ENCODE results near the gene SLC43A2. TPM values are rescaled to one million over a fixed set of nuclear protein-coding genes. Genes with fewer than 3 reads are reported as not detected.

The SLC43A2 gene
- total RNA-seq, 2 donors from 2014 or later: 29.3 to 38.7 TPM

GRCh38 chr17:1608676-1609075 lies 20.0 kb downstream of the SLC43A2 start:
- Histone ChIP-seq H3K9me3 (no peaks in the 10 kb centered on the region), H3K9ac (ENCODE audit: low read depth in 2 of 2, low read length in 2 of 2) (no peak overlapping the region), H3K27me3 (no peaks in the 10 kb centered on the region), H3K36me3 (no peaks in the 10 kb centered on the region), H3K4me3 (no peak overlapping the region), H3K4me1 (no peaks in the 10 kb centered on the region), H3K27ac (no peak overlapping the region)
- DNase-seq: no peak
- TF ChIP-seq, protein P1, sequence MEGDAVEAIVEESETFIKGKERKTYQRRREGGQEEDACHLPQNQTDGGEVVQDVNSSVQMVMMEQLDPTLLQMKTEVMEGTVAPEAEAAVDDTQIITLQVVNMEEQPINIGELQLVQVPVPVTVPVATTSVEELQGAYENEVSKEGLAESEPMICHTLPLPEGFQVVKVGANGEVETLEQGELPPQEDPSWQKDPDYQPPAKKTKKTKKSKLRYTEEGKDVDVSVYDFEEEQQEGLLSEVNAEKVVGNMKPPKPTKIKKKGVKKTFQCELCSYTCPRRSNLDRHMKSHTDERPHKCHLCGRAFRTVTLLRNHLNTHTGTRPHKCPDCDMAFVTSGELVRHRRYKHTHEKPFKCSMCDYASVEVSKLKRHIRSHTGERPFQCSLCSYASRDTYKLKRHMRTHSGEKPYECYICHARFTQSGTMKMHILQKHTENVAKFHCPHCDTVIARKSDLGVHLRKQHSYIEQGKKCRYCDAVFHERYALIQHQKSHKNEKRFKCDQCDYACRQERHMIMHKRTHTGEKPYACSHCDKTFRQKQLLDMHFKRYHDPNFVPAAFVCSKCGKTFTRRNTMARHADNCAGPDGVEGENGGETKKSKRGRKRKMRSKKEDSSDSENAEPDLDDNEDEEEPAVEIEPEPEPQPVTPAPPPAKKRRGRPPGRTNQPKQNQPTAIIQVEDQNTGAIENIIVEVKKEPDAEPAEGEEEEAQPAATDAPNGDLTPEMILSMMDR (IDR thresholded peaks at IDR 0.05): no peak
- intact Hi-C loops (cut with DNase I): no loop called here

DNA sequence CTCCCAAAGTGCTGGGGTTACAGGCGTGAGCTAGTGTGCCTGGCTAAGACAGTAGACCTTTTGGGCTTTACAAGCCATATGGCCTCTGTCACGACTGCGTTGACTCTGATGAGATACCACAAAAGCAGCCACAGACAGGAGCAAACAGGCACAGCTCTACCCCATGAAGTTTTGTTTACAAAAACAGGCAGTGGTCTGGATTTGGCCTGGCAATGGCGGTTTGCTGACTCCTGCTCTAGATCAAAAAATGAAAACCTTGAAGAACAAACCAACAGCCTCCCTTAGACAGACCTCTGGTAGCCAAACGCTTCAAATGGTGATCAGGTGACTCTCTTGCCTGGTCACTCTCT lies 20.7 kb downstream of the SLC43A2 start:
- TF ChIP-seq, protein P1 (IDR thresholded peaks at IDR 0.05): no peak
- Histone ChIP-seq H3K36me3 (no peaks in the 10 kb centered on the region), H3K9me3 (no peaks in the 10 kb centered on the region), H3K27me3 (no peaks in the 10 kb centered on the region), H3K9ac (ENCODE audit: low read depth in 2 of 2, low read length in 2 of 2) (no peak overlapping the region), H3K27ac (no peak overlapping the region), H3K4me1 (no peaks in the 10 kb centered on the region), H3K4me3 (no peak overlapping the region)
- intact Hi-C loops (cut with DNase I): no loop called here
- no peak for DNase-seq

GRCh38 chr17:1606352-1606985 lies 22.2 kb downstream of the SLC43A2 start:
- TF ChIP-seq, protein P1 (IDR thresholded peaks at IDR 0.05): no peak
- H3K4me1 ChIP-seq: no peaks in the 10 kb centered on the region
- no peak for DNase-seq
- no peaks in the 10 kb centered on the region for H3K36me3 ChIP-seq
- no peak overlapping the region for H3K27ac ChIP-seq
- intact Hi-C loops (cut with DNase I): no loop called here
- no peak overlapping the region for H3K9ac ChIP-seq (ENCODE audit: low read depth in 2 of 2, low read length in 2 of 2)
- H3K27me3 ChIP-seq: no peaks in the 10 kb centered on the region
- H3K4me3 ChIP-seq: no peak overlapping the region
- no peaks in the 10 kb centered on the region for H3K9me3 ChIP-seq

DNA sequence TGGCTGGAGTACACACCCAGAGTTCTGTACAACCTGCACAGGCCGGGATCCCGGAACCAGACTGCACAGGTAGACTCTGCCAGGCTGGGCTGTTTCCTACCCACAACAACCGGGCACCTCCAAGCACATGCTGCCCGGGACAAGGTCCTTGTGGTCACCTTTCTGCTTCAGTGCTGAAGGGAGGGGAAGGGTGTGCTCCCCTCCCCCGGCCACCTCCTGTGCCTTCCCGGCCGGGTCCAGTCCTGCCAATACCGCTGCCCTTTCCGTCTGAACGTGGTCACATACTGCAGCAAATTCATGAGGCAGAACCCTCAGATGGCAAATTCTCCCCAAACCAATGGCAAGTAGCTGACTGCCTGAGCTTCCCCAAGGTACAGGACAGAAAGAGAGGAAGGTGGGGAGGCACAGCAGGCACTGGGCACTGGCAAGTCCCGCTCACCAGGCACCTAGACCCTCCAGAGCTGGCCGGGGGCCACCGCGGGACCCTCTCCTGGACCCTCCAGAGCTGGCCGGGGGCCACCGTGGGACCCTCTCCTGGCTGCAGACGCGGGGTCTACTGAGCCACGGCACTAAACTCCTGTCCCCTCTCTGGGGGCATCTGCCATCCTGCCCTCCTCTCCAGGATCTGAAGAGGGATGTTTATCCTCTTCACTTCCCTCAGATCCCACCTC lies 22.8 kb downstream of the SLC43A2 start:
- Histone ChIP-seq H3K4me1 (no peaks in the 10 kb centered on the region), H3K27ac (no peak overlapping the region), H3K9me3 (no peaks in the 10 kb centered on the region), H3K4me3 (no peak overlapping the region), H3K27me3 (no peaks in the 10 kb centered on the region), H3K36me3 (no peaks in the 10 kb centered on the region), H3K9ac (ENCODE audit: low read depth in 2 of 2, low read length in 2 of 2) (no peak overlapping the region)
- TF ChIP-seq, protein P1 (IDR thresholded peaks at IDR 0.05): no peak
- no peak for DNase-seq
- intact Hi-C loops (cut with DNase I): no loop called here

DNA sequence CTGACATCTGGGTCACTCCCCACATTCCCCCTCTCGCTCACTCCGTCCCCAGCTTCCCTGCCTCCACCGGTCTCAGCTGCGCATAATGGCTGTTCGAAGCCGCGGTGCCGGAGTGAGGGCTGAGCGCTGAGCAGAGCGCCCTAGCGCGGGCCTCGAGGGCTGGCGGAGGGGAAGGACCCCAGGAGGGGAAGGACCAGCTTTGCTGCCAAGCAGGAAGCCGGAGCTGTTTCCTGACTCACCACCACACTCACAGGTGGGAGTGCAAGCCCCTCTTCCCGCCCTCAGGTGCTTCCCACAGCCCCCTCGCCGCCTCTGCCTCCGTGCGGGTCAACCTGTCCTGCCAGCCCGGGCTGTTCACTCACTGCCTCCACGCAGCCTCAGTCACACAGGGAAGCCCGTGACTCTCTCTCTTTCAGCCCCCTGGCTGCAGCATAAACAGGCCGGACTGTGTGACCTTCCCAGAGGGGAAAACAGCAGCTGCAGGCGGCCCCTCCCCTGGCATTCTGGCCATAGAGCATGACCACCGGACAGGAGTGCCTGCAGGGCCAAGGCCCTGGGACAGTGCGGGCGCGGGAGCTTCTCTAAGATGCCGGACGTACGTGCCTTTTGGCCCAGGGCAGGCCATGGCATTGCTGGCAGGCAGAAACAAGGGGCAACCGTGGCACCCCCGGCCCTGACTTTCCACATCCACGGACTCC lies 23.7 kb downstream of the SLC43A2 start:
- Histone ChIP-seq H3K4me1 (no peaks in the 10 kb centered on the region), H3K27me3 (no peaks in the 10 kb centered on the region), H3K36me3 (no peaks in the 10 kb centered on the region), H3K9me3 (no peaks in the 10 kb centered on the region), H3K9ac (ENCODE audit: low read depth in 2 of 2, low read length in 2 of 2) (no peak overlapping the region), H3K4me3 (no peak overlapping the region), H3K27ac (no peak overlapping the region)
- no peak for DNase-seq
- intact Hi-C loops (cut with DNase I): no loop called here
- TF ChIP-seq, protein P1 (IDR thresholded peaks at IDR 0.05): no peak

Measured in colonic mucosa (tissue), 4 donors.